Stimulated activated CD8-positive, alpha-beta memory T cell treated with anti-CD3 and anti-CD28 coated beads, Interleukin-15, amount 100 ng/mL, for 24 hours (primary cell): ENCODE results near the gene ENTPD7.
A peak's percentile ranks its signal among the peaks of the same experiment; 100 is the strongest.

ENCODE experiments used
- DNase-seq: peaks from one replicate; pipeline ENCODE4 v3.0.0-alpha.2; 2020; ENCODE audit warnings: low read depth

ENTPD7 gene

GRCh38 chr10:99648717-99649116 is 10.6 kb upstream of the ENTPD7 start:
- no peak for DNase-seq

DNA sequence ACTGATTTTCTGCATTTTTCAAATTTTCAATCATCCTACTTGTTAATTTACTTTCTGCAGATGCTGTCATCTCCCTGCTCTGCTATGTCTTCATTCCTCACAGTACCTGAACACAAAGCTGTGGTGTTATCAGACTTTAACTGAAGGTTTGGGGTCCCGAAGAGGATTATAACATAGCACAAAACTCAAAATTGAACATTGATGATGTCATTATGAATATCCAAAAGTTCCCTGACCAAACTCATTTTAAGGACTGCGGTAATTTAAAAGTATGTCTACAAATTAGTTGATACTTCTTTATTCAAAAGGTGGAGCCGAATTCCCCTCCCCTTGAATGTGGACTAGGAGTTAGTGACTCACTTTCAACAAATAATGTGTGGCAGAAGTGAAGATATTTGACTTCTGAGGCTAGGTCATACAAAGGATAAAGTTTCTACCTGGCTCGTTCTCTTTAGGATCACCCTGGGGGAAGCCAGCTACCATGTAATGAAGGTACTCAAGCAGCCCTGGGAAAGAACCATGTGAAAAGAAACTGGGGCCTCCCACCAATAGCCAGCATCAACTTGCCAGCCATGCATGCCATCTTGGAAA is 6.4 kb upstream of the ENTPD7 start:
- DNase-seq, result no peak

DNA sequence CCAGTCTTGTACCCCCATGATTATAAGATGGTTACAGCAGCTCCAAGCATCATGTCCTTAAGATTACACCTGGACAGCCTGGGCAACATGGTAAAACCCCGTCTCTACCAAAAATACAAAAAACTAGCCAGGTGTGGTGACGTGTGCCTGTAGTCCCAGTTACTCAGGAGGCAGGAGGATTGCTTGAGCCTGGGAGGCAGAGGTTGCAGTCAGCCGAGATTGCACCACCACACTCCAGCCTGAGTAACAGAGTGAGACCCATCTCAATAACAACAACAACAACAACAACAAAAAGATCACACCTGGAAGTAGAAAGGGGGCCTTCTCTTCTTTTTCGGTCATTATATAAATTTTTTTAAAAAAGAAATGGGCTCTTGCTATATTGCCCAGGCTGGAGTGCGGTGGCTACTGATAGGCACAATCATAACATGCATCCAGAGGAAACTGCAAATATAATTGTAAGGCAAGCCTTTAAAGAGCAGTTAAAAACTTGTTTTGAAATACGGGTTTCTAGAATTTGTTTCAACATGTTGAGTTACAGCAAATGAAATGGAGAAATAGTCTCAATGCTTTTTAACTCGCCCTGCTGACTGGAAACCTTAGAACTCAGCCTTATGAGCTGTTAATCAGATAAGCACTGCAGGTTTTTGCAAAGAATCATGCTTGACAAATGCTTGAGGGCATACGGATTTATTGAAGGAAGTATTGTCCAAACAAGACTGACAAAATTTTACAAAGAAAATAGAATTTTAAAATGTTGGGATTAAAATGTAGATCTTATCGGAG is 4.7 kb upstream of the ENTPD7 start:
- no peak for DNase-seq

DNA sequence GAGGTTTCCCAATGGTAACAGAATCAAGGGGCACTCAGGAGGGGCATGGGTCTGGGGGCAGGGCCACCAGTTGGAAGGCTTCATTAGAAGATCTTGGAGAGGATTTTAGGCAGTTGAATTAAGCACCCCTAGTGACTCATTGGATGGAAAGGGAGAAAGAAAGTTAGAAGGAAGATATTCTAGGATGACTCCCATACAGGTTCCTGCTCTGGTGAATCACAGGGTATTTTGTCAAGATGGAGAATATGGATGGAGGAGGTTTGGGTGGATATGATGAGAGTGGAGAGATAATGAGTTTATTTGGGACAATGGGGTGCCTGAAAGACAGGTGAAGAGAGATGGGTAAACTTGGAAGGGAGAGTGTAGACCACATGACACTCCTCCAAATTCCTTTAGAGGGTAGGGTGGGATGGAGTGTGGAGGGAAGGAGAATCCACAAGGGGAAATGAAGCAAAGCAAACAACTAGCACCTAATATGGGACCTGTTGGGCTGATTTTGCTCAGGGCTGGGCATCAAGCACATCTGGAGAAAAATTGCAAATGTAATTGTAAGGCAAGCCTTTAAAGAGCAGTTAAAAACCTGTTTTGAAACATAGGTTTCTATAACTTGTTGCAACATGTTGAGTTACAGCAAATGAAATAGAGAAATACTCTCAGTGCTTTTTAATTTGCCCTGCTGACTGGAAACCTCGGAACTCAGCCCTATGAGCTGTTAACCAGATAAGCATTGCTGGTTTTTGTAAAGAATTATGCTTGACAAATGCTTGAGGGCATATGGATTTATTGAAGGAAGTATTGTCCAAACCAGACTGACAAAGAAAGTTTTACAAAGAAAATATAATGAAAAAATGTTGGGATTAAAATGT is 2.9 kb upstream of the ENTPD7 start:
- DNase-seq, result no peak

DNA sequence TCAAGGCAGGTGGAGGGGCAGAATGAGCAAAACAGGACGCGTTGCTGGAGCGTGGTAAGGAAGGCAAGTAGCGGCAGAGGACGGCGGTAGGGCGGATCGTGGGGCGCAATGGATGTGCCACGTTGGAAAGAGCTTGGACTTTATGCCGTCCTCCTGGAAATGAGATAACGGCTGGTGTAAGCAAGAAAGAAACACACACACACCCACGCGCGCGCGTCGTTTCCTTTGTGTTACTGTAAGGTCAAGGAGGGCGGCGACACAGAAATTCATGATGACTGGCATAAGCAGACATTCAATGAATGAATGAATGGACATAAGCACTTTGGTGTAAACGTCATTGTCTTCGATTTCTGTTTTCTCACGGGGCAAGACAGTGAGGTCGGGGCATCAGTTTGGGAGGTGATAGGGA is 683 bp upstream of the ENTPD7 start:
- peak; percentile 9 for DNase-seq

DNA sequence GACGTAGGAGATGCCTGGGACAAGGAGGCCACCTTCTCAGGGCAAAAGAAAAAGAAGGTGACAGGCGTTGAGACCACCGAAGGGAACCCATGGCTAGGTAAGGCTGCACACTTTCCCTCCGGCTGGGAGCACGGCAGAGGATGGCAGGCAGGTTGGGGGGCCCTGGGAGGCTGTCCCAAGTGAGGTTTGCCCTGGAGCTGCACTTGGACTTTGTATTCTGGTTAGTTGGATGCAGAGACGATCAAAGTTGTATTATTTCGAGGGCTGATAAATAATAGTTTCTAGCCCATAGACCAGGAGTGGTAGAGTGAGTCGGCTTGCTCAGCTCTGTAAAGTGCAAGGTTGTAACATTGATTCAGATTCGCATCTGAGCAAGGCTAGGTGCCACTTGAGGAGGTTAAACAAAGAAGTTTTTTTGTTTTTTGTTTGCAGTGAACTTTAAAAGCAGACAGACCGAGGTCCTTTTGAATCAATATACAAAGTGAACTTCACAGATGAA is 608 bp downstream of the ENTPD7 start:
- DNase-seq, result no peak

GRCh38 chr10:99660662-99661376 is 1.5 kb downstream of the ENTPD7 start:
- DNase-seq, result no peak

DNA sequence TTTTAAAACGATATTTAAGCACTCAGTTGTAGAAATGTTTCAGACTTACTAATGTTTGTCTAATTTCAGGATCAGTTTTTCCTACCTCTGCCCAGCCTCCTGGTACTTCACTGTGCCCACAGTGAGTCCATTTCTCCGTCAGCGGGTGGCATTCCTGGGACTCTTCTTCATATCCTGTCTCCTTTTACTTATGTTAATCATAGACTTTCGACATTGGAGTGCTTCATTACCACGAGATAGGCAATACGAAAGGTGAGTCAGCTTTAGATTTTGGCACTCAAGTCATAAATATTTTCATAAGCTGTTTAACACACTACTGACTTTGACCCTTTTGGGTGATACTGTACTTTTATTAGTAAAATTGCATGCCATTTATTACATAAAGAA is 2.1 kb downstream of the ENTPD7 start:
- DNase-seq, result no peak

DNA sequence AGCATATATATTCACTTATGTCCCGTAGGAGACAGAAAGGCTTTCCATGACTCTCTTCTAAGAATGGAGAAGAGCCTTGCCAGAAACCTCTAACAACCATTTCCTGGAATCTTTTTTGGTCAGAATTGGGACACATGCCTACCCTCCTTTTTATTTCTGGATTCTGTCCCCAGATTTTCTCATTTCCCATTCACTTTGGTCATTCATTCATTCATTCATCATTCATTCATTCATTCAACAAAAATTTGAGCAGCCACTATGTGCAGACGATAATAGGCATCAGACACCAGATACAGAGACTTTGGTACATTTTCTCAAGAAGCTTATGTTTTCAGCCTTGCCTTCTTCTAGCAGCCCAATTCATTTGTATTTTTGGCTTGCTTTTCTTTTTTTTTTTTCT is 6.0 kb downstream of the ENTPD7 start:
- no peak for DNase-seq

- DNase-seq, result no peak
Observed at GRCh38 chr10:99667108-99667751, 7.9 kb downstream of the ENTPD7 start.

DNA sequence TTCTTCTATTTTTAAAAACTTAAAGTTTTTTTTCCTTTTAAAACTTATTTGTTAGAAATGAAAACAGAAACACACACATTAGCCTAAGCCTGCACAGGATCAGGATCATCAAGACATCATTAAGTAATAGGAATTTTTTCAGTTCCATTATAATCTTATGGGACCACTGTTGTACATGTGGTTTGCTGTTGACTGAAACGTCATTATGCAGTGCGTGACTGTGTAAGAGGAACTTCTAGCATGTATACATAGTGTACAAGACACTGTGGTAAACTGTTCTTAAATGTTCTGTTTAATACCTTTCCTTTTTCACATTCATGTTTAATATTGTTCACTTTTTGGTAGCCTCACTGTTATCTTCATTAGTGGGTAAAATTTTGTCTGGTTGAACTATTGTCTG is 12.1 kb downstream of the ENTPD7 start:
- no peak for DNase-seq

DNA sequence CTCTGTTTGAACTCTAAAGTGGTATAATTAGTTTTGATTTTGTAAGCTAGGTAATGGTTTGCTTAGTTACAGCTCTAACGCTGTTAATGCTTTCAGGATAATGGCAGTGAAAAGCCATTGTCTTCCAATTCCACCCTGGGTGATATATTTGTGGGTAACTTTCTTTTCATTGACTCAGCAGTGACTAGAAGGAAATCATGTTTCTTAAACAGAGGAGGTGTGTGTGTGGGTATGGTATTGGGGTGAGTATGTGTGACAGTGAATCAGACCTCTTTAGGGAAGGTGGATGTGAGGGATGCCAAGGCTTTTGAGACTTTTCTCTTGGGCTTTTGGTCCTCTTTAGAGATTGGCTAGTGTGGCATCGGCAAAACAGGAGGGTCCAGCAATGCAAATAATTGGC is 13.6 kb downstream of the ENTPD7 start:
- no peak for DNase-seq

- no peak for DNase-seq
Observed at GRCh38 chr10:99673492-99673891, 14.2 kb downstream of the ENTPD7 start.

- DNase-seq, result no peak
Observed at GRCh38 chr10:99674762-99675161, 15.5 kb downstream of the ENTPD7 start.

DNA sequence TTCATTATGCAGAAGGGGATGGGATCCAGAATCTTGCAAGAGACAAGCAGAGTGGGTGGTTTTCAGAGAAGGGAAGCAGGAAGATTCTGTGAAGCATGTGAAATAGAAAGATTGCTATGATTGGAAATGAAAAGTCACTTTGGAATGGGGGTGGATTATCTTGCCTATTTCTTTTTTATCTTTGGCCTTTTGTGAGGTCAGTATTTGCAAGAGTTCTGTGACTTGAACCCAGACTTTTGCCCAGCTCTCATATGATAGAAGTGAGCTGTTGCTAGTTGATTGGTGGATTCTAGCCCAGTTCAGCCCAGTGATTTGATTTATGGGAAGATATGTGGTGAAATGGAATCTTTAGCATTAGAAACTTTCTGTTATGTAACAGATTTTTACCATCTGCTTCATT is 17.1 kb downstream of the ENTPD7 start:
- DNase-seq, result no peak

GRCh38 chr10:99676895-99677294 is 17.6 kb downstream of the ENTPD7 start:
- no peak for DNase-seq

DNA sequence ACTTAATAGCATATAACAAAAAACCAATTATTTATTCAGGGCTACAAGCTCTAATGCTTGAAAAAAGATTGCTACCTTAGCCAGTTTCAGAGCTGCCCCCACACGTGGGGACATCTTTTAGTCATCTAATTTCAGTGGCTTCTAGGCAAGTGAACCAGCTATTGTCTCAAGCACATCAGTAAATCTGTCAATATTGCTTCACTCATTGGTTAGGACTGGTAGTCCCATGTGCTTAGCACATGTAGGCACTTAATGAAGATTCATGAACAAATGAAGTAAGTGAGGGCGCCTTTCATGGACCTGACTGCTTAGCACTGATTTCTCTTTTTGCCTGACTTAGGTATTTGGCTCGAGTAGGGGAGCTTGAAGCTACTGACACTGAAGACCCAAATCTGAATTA is 19.6 kb downstream of the ENTPD7 start:
- DNase-seq, result no peak

- no peak for DNase-seq
Observed at GRCh38 chr10:99681553-99681952, 22.2 kb downstream of the ENTPD7 start.

- DNase-seq, result no peak
Observed at GRCh38 chr10:99682032-99682431, 22.7 kb downstream of the ENTPD7 start.

GRCh38 chr10:99682752-99683151 is 23.4 kb downstream of the ENTPD7 start:
- DNase-seq, result no peak

GRCh38 chr10:99685597-99685967 is 26.3 kb downstream of the ENTPD7 start:
- no peak for DNase-seq

- DNase-seq, result no peak
Observed at GRCh38 chr10:99689461-99689860, 30.2 kb downstream of the ENTPD7 start.
